Neural crest cell (in vitro differentiated cells): ENCODE measurements around the gene ITM2C. TPM values are rescaled to one million over a fixed set of nuclear protein-coding genes. Genes with fewer than 3 reads are reported as not detected.

Experiments used
- DNase-seq: peaks from one replicate; pipeline ENCODE4 v3.0.0; 2021; ENCODE audit warnings: low read depth, mixed read lengths, low spot score
- H3K27ac Mint-ChIP-seq: one replicate; pipeline ENCODE4 v1.8.0; 2021; ENCODE audit warnings: mild to moderate bottlenecking, mixed read lengths; ENCODE audit not compliant: unreplicated experiment
- H3K27me3 Mint-ChIP-seq: 2 replicates; pipeline ENCODE4 v1.8.0; 2021; ENCODE audit warnings: low read depth, mild to moderate bottlenecking, mixed read lengths
- H3K36me3 Mint-ChIP-seq: 2 replicates; pipeline ENCODE4 v1.8.0; 2021; ENCODE audit warnings: low read depth, mild to moderate bottlenecking, mixed read lengths
- H3K4me1 Mint-ChIP-seq: 2 replicates; pipeline ENCODE4 v1.8.0; 2021; ENCODE audit warnings: mixed read lengths
- H3K4me3 Mint-ChIP-seq: one replicate; pipeline ENCODE4 v1.8.0; 2021; ENCODE audit warnings: mild to moderate bottlenecking, mixed read lengths
- H3K9me3 Mint-ChIP-seq: 2 replicates; pipeline ENCODE4 v1.8.0; 2021; ENCODE audit warnings: mixed read lengths
- CTCF ChIP-seq: fragments of 200-600 bp; sonication (generic); conservative IDR thresholded peaks from 2 replicates; pipeline ENCODE4 v1.5.0; 2021; ENCODE audit warnings: antibody characterized with exemption, mild to moderate bottlenecking
- total RNA-seq: library from RNA; stranded (reverse); gene quantifications from 2 replicates; pipeline ENCODE4 v1.2.1, GENCODE V29; 2021

Gene ITM2C
- total RNA-seq, 1 donor from 2014 or later = 106 TPM

DNA sequence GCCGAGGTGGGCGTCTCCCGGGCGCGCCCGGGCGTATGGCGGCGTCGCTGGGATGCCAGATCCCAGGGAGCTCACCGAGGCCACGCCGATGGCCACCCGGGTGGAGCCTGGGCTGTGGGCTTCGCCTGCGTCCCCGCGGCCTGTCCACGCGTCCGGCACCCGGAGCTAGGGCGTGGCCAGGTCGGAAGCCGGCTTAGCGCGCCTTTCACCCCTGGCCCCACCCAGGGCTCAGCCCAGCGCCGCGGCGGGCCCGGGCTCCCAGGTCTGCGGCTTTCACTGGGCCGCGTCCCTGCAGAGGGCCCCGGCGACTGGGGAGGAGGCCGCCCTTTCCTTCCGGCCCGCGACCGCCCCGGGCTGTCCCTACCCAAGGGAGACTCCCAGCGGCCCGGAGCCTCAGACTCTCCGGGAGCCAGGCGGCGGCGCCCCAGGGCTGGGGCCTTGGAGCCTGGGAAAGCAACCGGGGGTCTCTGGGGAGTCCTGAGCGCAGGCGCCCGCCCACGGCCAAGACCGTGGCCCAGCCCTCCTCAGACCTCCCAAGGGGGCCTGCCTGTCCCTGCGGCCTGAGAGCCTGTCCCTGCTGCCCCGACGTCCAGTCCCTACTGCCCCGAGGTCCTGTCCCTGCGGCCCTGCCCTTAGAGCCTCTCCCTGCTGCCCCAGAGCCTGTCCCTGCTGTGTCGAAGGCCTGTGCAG lies 36.3 kb upstream of the ITM2C start:
- H3K36me3 Mint-ChIP-seq = no peaks in the 10 kb centered on the region
- no peak overlapping the region for H3K27ac Mint-ChIP-seq
- peaks cover 3% of the 10 kb centered on the region for H3K9me3 Mint-ChIP-seq
- peaks cover 5% of the 10 kb centered on the region for H3K27me3 Mint-ChIP-seq
- peaks cover 12% of the 10 kb centered on the region for H3K4me1 Mint-ChIP-seq
- H3K4me3 Mint-ChIP-seq = no peak overlapping the region
- no peak for TF ChIP-seq CTCF
- no peak for DNase-seq

DNA sequence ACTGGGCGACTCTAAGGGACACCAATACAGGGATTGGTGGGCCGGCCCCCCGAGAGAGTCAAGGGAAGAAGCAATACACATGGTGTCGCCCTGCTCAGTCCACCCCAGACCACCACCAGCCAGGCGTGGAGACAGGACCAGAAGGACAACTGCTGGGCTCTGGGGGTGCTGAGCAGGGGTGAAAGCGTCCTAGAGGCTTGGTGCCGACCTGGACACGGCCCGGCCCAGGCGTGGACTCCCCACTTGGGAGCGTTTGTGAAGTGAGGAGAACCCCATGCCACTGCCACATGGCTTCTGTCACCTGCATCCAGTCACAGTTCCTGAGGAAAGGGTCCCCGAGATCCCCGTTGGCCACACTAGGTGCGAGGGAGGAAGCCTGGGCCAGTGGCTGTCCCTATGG lies 35.4 kb upstream of the ITM2C start:
- Mint-ChIP-seq H3K36me3 (no peaks in the 10 kb centered on the region), H3K9me3 (peaks cover 3% of the 10 kb centered on the region), H3K4me3 (no peak overlapping the region), H3K27ac (no peak overlapping the region), H3K4me1 (peaks cover 12% of the 10 kb centered on the region), H3K27me3 (peaks cover 5% of the 10 kb centered on the region)
- DNase-seq = no peak
- TF ChIP-seq CTCF = no peak

GRCh38 chr2:230829959-230830358 lies 34.8 kb upstream of the ITM2C start:
- H3K27me3 Mint-ChIP-seq = peaks cover 5% of the 10 kb centered on the region

DNA sequence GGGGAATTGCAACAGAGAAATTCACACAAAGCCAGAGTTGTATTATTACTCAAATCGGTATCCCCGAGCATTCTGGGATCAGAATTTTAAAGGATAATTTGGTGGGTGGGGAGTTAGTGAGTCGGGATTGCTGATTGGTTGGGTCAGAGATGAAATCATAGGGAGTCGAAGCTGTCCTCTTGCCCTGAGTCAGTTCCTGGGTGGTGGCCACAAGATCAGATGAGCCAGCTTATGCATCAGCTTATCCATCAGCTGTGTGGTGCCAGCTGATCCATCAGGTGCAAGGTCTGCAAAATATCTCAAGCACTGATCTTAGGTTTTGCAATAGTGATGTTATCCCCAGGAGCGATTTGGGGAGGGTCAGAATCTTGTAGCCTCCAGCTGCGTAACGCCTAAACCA lies 34.3 kb upstream of the ITM2C start:
- H3K36me3 Mint-ChIP-seq = no peaks in the 10 kb centered on the region
- peaks cover 5% of the 10 kb centered on the region for H3K27me3 Mint-ChIP-seq
- H3K4me3 Mint-ChIP-seq = no peak overlapping the region
- H3K9me3 Mint-ChIP-seq = peaks cover 3% of the 10 kb centered on the region
- peaks cover 7% of the 10 kb centered on the region for H3K4me1 Mint-ChIP-seq
- TF ChIP-seq CTCF = no peak
- peak overlapping the region; percentile 35 for H3K27ac Mint-ChIP-seq
- no peak for DNase-seq

More at GRCh38 chr2:230829959-230830358, 34.8 kb upstream of the ITM2C start:
- DNase-seq = no peak
- Mint-ChIP-seq H3K4me3 (no peak overlapping the region), H3K27ac (peak overlapping the region; percentile 35), H3K4me1 (peaks cover 7% of the 10 kb centered on the region), H3K9me3 (peaks cover 3% of the 10 kb centered on the region), H3K36me3 (no peaks in the 10 kb centered on the region)
- TF ChIP-seq CTCF = no peak

GRCh38 chr2:230840301-230840700 lies 24.4 kb upstream of the ITM2C start:
- peaks cover 16% of the 10 kb centered on the region for H3K27me3 Mint-ChIP-seq
- H3K9me3 Mint-ChIP-seq = peaks cover 6% of the 10 kb centered on the region
- H3K36me3 Mint-ChIP-seq = no peaks in the 10 kb centered on the region
- no peak for TF ChIP-seq CTCF
- no peaks in the 10 kb centered on the region for H3K4me1 Mint-ChIP-seq
- no peak overlapping the region for H3K27ac Mint-ChIP-seq
- no peak overlapping the region for H3K4me3 Mint-ChIP-seq
- DNase-seq = no peak
